SK-N-SH (cell line): ENCODE data around the gene VASP.

ENCODE experiments used
- GABPA ChIP-seq: IDR thresholded peaks from 2 replicates; pipeline ENCODE4 v1.4.0; 2012; ENCODE audit warnings: low read depth, mild to moderate bottlenecking
- POLR2AphosphoS5 ChIP-seq: IDR thresholded peaks from 2 replicates; pipeline ENCODE4 v1.6.1; 2012; ENCODE audit warnings: low read depth, low read length
- RFX5 ChIP-seq: IDR thresholded peaks from 2 replicates; pipeline ENCODE4 v1.6.1; 2012; ENCODE audit warnings: mild to moderate bottlenecking, improper control_type of control experiment, low read length
- TF ChIP-seq, protein P1 (sequence below): fragments of 200-600 bp; sonication (generic); IDR thresholded peaks from 2 replicates; pipeline ENCODE4 v1.6.1; 2017; ENCODE audit warnings: antibody characterized with exemption, mild to moderate bottlenecking, moderate library complexity
- TF ChIP-seq, protein P2 (sequence below): IDR thresholded peaks from 2 replicates; pipeline ENCODE4 v1.6.1; 2012; ENCODE audit warnings: mild to moderate bottlenecking, low read depth, low read length, moderate library complexity
- TF ChIP-seq, protein P3 (sequence below): fragments of 150-350 bp; IDR thresholded peaks from 2 replicates; pipeline ENCODE4 v1.6.1; 2016; ENCODE audit warnings: mild to moderate bottlenecking, low read depth, low read length

DNA sequence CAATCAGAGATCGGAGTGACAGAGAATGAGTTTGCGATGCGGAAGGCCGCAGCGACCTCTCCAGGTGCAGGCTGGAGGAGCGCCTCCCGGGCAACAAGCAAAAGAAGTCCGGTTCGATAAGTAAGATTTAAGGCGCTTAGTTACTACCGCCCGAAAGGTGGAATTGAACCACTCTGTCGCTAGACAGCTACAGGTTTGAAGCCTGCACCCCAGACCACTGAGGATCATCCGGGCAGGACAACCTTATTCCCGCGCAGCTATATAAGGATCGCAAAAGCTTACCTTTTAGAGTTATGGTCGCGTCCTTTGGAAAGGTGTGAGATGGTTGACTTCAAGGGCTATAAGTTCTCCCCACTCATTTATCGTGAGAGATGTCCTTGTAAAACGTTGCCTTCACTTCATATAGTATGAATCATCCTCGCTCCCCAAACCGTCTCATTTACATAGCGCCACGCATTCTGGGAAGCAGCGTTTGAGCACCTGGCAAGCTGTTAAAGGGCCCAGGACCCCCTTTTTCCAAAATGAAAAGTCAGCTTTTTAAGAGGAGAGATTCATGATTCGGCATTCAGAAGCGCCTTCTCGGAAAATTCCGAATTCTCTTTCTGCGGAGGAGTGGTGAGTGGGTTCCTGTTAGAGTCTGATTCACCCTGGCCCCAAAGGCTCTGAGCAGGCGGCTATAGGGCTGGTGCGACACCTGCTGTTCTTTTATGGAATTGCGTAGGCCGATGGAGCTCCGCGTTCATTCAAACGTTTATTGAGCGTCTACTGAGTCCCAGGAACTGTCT, 28.6 kb upstream of the VASP start:
- no peak for TF ChIP-seq RFX5
- TF ChIP-seq, protein P1, sequence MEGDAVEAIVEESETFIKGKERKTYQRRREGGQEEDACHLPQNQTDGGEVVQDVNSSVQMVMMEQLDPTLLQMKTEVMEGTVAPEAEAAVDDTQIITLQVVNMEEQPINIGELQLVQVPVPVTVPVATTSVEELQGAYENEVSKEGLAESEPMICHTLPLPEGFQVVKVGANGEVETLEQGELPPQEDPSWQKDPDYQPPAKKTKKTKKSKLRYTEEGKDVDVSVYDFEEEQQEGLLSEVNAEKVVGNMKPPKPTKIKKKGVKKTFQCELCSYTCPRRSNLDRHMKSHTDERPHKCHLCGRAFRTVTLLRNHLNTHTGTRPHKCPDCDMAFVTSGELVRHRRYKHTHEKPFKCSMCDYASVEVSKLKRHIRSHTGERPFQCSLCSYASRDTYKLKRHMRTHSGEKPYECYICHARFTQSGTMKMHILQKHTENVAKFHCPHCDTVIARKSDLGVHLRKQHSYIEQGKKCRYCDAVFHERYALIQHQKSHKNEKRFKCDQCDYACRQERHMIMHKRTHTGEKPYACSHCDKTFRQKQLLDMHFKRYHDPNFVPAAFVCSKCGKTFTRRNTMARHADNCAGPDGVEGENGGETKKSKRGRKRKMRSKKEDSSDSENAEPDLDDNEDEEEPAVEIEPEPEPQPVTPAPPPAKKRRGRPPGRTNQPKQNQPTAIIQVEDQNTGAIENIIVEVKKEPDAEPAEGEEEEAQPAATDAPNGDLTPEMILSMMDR, result peak; percentile 95
- peak; percentile 12; the same call in 1 of the 2 replicates for TF ChIP-seq POLR2AphosphoS5
- TF ChIP-seq, protein P2, sequence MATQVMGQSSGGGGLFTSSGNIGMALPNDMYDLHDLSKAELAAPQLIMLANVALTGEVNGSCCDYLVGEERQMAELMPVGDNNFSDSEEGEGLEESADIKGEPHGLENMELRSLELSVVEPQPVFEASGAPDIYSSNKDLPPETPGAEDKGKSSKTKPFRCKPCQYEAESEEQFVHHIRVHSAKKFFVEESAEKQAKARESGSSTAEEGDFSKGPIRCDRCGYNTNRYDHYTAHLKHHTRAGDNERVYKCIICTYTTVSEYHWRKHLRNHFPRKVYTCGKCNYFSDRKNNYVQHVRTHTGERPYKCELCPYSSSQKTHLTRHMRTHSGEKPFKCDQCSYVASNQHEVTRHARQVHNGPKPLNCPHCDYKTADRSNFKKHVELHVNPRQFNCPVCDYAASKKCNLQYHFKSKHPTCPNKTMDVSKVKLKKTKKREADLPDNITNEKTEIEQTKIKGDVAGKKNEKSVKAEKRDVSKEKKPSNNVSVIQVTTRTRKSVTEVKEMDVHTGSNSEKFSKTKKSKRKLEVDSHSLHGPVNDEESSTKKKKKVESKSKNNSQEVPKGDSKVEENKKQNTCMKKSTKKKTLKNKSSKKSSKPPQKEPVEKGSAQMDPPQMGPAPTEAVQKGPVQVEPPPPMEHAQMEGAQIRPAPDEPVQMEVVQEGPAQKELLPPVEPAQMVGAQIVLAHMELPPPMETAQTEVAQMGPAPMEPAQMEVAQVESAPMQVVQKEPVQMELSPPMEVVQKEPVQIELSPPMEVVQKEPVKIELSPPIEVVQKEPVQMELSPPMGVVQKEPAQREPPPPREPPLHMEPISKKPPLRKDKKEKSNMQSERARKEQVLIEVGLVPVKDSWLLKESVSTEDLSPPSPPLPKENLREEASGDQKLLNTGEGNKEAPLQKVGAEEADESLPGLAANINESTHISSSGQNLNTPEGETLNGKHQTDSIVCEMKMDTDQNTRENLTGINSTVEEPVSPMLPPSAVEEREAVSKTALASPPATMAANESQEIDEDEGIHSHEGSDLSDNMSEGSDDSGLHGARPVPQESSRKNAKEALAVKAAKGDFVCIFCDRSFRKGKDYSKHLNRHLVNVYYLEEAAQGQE, result peak; percentile 53; the same call in 1 of the 2 replicates
- no peak for TF ChIP-seq GABPA
- TF ChIP-seq, protein P3, sequence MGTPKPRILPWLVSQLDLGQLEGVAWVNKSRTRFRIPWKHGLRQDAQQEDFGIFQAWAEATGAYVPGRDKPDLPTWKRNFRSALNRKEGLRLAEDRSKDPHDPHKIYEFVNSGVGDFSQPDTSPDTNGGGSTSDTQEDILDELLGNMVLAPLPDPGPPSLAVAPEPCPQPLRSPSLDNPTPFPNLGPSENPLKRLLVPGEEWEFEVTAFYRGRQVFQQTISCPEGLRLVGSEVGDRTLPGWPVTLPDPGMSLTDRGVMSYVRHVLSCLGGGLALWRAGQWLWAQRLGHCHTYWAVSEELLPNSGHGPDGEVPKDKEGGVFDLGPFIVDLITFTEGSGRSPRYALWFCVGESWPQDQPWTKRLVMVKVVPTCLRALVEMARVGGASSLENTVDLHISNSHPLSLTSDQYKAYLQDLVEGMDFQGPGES, result no peak
